GM19438 (cell line): ENCODE data around the gene MOV10L1.
"Not testable (repeated sequence)": the region's sequence is repeated elsewhere in the genome, so short reads cannot be mapped to it uniquely, and the experiment has no call there.

Source experiments
- ATAC-seq: cut with Tn5 transposase; IDR thresholded peaks from one replicate; pipeline ENCODE4 v1.9.1; 2021; ENCODE audit warnings: low read depth; ENCODE audit not compliant: unreplicated experiment

Gene MOV10L1

DNA sequence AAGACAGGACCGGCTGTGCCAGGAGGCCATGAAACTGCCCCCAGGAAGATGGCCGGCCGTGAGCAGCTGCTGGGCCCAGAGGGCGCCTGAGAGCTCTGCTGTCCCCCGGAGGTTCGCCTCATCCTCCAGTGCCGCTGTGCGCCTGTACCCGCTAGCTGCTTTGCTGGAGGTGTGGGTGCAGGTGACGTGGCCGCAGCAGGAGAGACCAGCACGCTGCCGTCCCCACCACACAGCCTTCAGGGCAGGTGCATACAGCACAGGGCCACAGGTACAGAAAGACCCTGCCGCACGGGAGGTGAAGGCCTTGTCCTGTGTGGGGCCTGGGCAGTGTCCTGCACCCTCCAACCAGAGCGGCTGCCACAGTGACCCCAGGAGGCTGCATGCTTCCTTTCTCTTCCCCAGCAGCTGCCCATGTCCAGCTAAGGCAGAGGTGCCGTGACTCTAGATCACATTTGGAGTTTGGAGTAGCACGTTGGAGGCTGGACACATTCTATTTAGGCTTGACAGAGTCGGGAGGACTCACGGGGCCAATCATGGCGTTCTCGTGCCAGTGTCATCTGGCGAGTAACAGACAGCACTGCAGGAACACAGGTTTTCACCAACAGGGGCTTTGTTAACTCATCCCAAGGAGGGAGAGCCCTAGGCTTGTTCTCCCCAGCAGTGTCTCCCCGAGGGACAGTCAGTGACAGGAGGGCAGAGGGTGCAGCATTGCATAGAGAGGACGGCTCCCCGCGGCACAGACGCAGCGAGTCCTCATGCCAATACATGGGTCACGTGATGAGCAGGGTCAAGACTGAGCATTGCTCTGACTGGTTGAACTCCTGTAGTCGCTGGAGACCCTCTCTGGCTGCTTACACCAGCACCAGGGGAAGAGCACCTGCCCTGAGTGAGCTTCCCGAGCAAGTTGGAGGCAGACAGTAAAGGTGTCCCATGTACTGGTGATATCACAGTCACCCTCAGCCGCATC lies 62.0 kb downstream of the MOV10L1 start:
- no peak for ATAC-seq

DNA sequence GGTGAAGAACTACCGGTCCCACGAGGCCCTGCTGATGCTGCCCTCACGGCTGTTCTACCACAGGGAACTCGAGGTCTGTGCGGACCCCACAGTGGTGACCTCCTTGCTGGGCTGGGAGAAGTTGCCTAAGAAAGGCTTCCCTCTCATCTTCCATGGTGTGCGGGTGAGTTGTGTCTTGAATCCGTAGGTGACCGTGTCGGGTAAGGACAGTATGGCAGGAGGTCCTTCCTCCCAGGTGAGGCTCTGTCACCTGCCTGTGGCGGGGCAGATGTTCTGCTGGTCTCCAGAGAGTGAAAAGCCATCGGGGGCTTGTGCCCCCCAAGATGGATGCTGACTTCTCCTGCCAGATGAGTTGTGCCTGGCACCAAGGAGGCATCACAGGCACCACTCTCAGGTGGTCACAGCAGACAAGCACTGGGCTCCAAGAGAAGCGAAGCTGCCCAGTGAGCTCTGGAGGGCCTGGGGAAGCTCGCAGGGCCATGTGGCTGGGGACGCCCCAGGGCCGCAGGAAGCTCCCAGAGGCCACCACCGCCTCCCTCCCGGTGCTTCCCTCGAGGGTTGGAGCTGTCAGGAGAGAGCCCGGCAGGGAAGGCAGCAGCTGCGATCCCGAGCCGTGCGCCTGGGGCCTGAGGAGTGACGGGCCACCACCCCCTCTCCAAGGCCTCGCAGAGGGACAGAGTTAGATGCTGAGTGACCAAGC lies 63.4 kb downstream of the MOV10L1 start:
- ATAC-seq: no peak

- no peak for ATAC-seq
These were observed 63.9 kb downstream of the MOV10L1 start for GRCh38 chr22:50153756-50154140.

- ATAC-seq: no peak
These were observed 68.0 kb downstream of the MOV10L1 start for GRCh38 chr22:50157709-50158375.

DNA sequence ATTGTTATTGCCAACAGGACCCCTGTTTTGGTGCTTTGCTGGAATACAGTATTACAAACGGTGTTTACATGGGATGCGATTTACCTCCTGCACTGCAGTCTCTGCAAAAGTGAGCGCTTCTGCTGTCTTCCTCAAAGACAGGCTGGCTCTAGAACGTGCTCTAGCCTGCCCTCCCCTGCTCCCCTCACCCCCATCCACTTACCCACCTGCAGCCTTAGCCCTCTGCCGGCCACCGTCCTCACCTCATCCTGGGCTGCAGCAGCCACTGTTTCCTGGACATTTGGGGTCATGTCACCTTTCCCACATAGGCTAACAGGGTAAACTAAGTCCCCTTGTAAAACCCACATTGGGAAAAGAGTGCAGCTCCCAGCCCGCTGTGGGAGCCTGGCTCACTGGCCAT lies 71.1 kb downstream of the MOV10L1 start:
- no peak for ATAC-seq

DNA sequence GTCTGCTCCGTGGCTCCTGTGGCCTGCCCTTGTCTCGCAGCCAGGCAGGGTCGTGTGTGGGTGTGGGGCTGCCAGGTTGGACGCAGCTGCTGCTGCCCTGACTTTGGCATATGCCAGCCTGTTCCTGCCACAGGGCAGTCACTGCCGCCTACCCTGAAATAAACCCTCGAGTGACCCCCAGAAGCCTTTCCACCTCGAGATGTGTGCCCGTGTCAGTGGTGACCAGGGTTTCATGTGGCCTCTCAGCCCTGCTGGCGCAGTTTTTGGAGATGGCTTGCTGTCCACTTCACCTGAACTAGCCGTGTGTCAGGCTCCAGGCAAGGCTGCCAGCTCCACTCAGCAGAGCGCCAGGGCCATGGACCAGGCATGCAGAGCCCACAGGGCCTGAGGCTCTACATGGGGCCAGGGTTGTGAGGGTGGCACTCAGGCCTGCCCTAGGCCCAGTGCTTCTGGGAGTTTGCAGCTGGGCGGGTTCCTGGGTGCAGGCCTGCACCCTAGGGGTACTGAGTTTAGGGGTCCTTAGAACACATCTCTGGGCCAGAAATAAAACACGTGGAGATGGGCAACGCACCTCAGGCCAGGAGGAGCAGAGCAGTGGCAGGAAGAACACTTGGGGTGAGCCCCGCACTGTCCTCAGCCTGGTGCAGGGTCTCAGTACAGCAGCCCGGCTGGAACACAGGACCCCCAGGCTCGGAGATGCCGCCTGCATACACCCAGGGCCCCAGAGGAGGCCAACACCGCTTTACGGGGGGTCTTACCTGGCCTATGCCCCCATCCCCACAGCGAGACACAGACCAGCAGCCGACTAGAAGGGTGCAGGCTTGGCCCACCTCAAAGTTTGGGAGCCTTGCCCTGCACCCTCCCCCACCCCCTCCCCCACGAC lies 71.9 kb downstream of the MOV10L1 start:
- ATAC-seq: no peak

DNA sequence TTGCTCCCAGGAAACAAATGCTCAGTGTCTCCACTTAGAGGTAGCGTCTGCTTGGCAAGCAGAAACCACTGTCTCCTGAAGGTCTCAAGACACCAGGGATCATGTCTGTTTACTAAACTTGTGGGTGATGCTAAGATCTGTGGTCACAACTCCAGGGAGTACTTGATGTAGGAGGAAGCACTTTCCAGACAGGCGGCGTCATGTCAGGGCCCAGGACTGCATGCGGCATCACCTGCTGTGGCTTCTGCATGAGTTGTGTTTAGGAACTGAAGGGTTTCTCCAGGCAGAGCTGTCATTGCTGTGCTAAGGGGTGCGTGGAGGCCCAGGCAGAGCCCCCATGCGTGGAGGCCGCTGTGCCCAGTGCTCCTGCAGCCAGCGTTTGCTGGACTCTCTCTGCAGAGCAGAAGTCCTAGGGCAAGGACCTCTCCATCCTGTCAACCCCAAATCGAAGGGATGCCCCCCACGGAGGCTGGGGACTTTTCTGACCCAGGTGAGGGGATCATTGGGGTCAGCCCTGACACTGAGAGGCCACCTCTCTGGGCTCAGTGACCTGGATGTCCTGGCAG lies 72.7 kb downstream of the MOV10L1 start:
- no peak for ATAC-seq

DNA sequence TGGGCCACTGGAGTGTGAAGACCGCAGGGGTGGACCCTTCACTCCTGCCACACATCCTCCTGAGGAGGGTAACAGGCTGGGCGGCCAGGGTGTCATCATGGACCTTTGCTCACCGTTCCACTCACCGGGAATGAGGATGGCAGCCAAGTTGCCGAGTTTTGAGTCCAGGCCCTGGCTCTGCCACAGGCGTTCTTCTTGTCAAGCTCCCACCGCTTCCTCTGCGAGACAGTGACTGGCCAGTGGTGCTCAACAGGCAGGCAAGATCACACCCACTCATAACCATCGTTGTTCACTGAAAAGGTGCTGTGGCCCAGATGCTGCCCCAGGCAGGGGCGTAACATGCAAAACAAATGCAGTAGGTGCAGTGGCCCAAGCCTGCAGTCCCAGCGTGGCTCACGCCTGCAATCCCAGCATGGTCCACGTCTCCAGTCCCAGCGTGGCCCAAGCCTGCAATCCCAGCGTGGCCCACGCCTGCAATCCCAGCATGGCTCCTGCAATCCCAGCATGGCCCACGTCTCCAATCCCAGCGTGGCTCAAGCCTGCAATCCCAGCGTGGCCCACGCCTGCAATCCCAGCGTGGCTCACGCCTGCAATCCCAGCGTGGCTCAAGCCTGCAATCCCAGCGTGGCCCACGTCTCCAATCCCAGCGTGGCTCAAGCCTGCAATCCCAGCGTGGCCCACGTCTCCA lies 75.8 kb downstream of the MOV10L1 start:
- no peak for ATAC-seq

DNA sequence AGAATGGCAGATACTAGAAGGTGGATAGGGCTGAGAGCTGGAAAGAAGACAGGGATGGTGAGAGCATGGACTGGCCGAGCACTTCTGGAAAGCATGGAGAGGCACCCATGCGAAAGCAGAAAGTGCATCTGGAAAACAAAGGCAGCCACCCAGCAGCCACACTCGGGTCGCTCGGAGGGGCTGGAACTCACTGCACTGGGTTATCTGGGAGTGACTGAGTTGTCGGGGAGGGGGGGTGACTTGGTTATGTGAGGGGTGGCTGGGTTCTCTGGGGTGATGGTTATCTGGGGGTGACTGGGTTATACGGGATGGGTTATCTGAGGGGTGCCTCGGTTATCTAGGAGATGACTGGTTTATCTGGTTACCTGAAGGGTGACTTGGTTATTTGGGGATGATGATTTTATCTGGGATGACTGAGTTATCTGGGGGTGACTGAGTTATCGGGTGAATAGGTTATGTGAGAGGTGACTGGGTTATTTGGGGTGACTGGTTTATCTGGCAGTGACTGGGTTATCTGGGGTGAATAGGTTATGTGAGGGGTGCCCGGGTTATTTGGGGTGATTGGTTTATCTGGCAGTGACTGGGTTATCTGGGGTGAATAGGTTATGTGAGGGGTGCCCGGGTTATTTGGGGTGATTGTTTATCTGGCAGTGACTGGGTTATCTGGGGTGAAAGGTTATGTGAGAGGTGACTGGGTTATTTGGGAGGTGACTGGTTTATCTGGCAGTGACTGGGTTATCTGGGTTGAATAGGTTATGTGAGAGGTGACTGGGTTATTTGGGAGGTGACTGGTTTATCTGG lies 78.1 kb downstream of the MOV10L1 start:
- ATAC-seq: no peak

GRCh38 chr22:50168490-50169180 lies 78.8 kb downstream of the MOV10L1 start:
- not testable (repeated sequence) for ATAC-seq

DNA sequence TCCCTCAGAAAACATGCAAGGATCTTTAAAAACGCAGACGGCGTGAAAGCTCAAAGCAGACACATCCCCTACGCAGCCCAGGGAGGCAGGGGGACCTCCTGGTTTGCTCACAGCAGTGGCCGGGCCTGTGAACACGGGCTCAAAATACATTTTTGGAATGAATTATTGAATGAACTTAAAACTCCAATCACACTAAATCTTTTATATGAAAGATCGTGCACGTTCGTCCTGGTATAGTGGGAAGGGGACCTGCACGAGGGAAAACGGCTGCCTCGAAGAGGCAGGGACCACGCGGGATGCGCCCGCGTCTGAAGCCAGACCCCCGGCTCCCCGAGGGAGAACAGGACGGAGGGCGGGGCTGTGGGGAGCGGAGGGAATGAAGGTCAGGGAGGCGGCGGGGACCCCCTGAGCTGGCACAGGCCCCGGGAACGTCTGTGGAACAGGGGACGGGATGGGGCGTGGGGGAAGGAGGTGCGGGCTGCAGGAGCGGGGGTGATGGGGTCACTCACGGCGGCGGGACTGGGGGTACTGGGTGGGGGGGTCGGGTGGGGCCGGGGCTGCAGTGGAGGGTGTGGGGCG lies 79.5 kb downstream of the MOV10L1 start:
- no peak for ATAC-seq

GRCh38 chr22:50169774-50170341 lies 80.1 kb downstream of the MOV10L1 start:
- no peak for ATAC-seq

DNA sequence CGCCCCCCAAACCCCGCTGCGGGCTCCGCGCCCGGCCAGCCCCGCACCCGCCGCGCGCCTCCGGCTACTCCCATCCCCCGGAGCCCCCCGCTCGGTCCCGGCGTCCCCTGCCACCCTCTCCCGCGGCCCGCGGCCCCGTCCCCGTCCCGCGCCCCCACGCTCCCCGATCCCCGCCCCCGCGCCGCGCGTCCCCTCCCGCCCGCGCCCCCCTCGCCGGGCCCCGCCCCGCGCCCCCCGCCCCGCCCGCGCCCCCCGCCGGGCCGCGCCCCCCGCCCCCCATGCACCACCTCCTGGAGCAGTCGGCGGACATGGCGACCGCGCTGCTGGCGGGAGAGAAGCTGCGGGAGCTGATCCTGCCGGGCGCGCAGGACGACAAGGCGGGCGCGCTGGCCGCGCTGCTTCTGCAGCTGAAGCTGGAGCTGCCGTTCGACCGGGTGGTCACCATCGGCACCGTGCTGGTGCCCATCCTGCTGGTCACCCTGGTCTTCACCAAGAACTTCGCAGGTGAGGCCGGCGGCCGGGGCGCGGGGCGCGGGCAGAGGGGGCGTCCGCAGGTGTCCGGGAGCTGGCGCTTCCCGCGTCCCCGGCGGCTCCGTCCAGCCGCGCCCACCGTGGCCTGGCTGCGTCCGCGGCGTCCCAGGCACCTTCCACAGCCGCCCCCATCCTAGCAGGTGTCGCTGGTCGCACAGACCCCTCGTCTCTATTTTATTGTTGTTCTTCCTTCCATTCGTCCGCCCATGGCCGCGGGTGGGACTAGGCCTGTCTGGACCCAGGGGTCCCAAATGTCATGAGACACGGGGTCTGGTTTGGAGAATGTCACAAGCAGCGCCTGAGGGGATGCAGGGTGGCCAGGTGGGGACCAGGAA lies 80.9 kb downstream of the MOV10L1 start, which contains the start of gene PANX2:
Gene PANX2, plus strand, starts transcription at position 279 of the 866 bp plus-strand sequence. Its CDS starts 0 bp downstream, at position 279.
- no peak for ATAC-seq

- no peak for ATAC-seq
These were observed 81.6 kb downstream of the MOV10L1 start for GRCh38 chr22:50171319-50171964.

GRCh38 chr22:50171965-50172421 lies 82.2 kb downstream of the MOV10L1 start:
- ATAC-seq: no peak
